Lower leg skin (tissue), 4 donors: Measurements from ENCODE around the gene MSANTD3. TPM values are rescaled to one million over a fixed set of nuclear protein-coding genes. Genes with fewer than 3 reads are reported as not detected.

ENCODE experiments used
- DNase-seq, 2 donors: peaks; one replicate each; pipeline ENCODE4 v3.0.0-alpha.2; 2019; ENCODE audit warnings: low spot score in 2 of 2
- H3K4me3 ChIP-seq: fragments of 200-600 bp; sonication (generic); 2 replicates; pipeline ENCODE4 v1.5.1; 2017; ENCODE audit warnings: mild to moderate bottlenecking, low read depth; ENCODE audit not compliant: poor library complexity, severe bottlenecking
- POLR2A ChIP-seq, 2 donors: fragments of 450-650 bp; IDR thresholded peaks; one replicate each; pipeline ENCODE4 v1.6.1; 2016 to 2017; ENCODE audit warnings: antibody characterized with exemption in 2 of 2, mild to moderate bottlenecking in 1 of 2, moderate library complexity in 1 of 2
- WGBS, 2 donors: methylation state at CpG; one replicate each; pipeline ENCODE4 v1.1.5; 2018; 5-methylcytosine and 5-hydroxymethylcytosine counted together
- intact Hi-C: fragments of 100-400 bp; cut with DNase I; formaldehyde crosslinking; loops from one replicate; pipeline ENCODE4 v1.15.0; 2023; ENCODE audit warnings: low total_unique reads
- total RNA-seq, 4 donors: library from RNA; depleted of rRNA; stranded (reverse); fragments of >200 nt; gene quantifications; one replicate each; pipeline ENCODE4 v1.1.0, GENCODE V29; 2016
- TF ChIP-seq, protein P1 (sequence below), 3 donors: fragments of 450-650 bp; IDR thresholded peaks; one replicate each; pipeline ENCODE4 v1.5.1; 2016; ENCODE audit warnings: antibody characterized with exemption in 3 of 3, mild to moderate bottlenecking in 3 of 3, moderate library complexity in 2 of 3

MSANTD3 gene
- total RNA-seq, 4 donors from 2014 or later: 12.1 to 18.8 (median 17.2) TPM

DNA sequence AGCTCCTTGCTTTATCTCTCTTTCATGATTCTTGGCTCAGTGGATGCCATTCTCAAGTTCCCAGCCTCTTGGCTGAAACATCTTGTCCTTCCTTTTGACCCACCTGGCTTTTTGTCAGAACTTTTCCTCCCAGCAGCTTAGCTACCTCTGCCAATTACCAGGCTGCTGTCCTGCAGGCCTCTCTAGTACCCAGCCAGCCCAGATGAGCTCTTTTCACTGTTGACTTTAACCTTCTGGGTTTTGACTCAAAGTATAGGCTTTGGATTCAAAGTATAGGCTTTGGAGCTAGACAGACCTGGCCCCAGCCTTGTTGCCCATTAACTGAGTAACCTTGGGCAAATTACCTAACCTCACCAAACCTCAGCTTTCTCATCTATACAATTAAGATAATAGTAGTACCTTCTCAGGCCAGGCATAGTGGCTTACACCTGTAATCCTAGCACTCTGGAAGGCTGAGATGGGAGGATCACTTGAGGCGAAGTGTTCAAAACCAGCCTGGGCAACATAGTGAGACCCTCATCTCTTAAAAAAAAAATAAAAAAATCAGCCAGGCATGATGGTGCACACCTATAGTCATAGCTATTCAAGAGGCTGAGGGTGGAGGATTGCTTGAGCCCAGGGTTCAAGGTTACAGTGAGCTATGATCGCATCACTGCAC lies 39.4 kb downstream of the MSANTD3 start:
- no peak overlapping the region for H3K4me3 ChIP-seq
- no peak for TF ChIP-seq POLR2A (IDR thresholded peaks at IDR 0.05)
- TF ChIP-seq, protein P1, sequence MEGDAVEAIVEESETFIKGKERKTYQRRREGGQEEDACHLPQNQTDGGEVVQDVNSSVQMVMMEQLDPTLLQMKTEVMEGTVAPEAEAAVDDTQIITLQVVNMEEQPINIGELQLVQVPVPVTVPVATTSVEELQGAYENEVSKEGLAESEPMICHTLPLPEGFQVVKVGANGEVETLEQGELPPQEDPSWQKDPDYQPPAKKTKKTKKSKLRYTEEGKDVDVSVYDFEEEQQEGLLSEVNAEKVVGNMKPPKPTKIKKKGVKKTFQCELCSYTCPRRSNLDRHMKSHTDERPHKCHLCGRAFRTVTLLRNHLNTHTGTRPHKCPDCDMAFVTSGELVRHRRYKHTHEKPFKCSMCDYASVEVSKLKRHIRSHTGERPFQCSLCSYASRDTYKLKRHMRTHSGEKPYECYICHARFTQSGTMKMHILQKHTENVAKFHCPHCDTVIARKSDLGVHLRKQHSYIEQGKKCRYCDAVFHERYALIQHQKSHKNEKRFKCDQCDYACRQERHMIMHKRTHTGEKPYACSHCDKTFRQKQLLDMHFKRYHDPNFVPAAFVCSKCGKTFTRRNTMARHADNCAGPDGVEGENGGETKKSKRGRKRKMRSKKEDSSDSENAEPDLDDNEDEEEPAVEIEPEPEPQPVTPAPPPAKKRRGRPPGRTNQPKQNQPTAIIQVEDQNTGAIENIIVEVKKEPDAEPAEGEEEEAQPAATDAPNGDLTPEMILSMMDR (IDR thresholded peaks at IDR 0.05): no peak
- 100% methylated on average over 2 of the region's 2 CpGs for WGBS, 2 donors
- intact Hi-C loops: no loop called here
- no peak for DNase-seq

DNA sequence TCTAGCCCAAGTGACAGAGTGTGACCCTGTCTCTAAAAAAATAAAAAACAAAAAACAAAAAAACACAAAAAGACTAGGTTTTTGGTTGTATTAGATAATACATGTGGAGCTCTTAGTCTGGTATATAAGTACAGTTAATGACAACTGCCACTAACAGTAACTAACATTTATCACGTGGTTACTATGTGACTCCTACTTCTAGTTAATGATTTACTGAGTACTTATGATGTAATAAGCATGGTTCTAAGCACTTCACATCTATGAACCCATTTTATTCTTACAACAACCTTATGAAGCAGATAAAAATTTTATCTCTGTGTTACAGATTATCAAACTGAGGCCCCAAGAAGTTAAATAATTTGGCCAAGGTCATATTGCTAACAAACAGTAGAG lies 39.9 kb downstream of the MSANTD3 start:
- intact Hi-C loops: no loop called here
- no peak overlapping the region for H3K4me3 ChIP-seq
- WGBS, 2 donors: 85 to 89% methylated on average over 1 of the region's 1 CpG
- TF ChIP-seq POLR2A (IDR thresholded peaks at IDR 0.05): no peak
- TF ChIP-seq, protein P1 (IDR thresholded peaks at IDR 0.05): no peak
- no peak for DNase-seq

DNA sequence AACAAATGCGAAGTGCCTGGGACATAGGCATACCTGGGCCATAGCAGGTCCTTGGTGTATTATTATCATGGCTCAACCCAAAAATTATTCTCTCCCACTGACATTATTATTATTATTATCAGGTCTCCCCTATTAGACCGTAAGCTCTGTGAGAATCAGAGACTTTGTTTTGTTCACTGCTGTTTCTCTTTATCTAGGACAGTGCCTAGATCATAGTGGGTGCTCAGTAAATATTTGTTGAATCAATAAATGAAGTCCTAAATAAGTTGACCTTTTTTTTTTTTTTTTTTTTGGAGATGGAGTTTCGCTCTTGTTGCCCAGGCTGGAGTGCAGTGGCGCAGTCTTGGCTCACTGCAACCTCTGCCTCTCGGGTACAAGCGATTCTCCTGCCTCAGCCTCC lies 41.1 kb downstream of the MSANTD3 start:
- intact Hi-C loops: no loop called here
- TF ChIP-seq, protein P1 (IDR thresholded peaks at IDR 0.05): no peak
- TF ChIP-seq POLR2A (IDR thresholded peaks at IDR 0.05): no peak

DNA sequence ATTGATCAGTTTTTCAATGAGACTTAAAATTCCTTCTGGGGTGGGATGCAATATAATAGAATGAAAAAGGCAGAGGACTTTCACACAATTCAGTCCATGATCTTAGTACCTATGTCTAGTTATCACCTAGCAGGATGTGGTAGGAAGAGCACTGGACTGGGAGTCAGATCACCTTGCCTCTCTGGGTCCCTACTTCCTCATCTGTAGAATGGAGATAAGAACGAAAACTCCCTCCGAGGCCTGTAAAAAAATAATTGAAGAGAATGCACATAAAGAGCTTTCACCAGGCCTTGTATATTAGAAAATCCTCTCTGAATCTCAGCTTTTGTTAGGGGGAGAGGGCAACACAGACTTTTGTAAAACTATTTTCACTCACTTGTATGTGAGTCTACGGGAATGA lies 45.3 kb downstream of the MSANTD3 start:
- DNase-seq: no peak
- no peak for TF ChIP-seq POLR2A (IDR thresholded peaks at IDR 0.05)
- TF ChIP-seq, protein P1 (IDR thresholded peaks at IDR 0.05): no peak
- intact Hi-C loops: no loop called here
- no peak overlapping the region for H3K4me3 ChIP-seq
- WGBS, 2 donors: 58 to 83% methylated on average over 3 of the region's 3 CpGs

More for the DNA sequence above, 41.1 kb downstream of the MSANTD3 start:
- no peak overlapping the region for H3K4me3 ChIP-seq
- 82 to 96% methylated on average over 6 of the region's 6 CpGs for WGBS, 2 donors
- DNase-seq: no peak

DNA sequence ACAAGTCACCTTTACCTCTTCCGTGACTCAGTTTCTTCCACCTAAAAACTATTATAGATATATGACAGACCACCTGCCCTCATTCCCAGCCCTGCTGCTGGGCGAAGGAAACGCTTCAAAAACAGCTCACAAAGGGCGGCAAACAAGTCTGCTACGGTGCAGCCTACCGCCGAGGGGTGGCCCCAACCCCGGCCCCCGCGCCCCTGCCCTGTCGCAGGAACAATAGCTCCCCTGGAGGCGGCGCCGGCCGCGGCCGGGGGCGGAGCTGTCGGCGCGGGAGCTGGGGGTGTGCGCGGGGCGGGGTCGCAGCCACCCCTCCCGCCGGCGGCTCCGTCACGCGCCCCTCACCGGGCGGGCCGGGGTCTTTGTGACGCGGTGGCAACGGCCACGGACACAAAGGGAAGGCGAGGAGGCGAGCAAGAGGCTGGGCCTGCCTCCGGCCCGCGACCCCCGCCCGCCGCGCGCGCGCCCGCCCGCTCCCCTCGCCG lies 45.9 kb downstream of the MSANTD3 start, which contains the start of gene TMEFF1:
TMEFF1 (plus strand) TSS at position 362 of the 488 bp plus-strand sequence. CDS start 396 bp downstream, outside the sequence.
- DNase-seq: no peak
- intact Hi-C loops: no loop called here
- 4 to 5% methylated on average over 16 to 28 of the region's 54 CpGs for WGBS, 2 donors
- peak within 1 kb of the TSS; percentile 14 for H3K4me3 ChIP-seq
- TF ChIP-seq, protein P1 (IDR thresholded peaks at IDR 0.05): no peak
- no peak for TF ChIP-seq POLR2A (IDR thresholded peaks at IDR 0.05)
